Mesenchymal stem cell (in vitro differentiated cells and primary cell): ENCODE data around the gene ZNF740.
"Not testable (repeated sequence)": the region's sequence is repeated elsewhere in the genome, so short reads cannot be mapped to it uniquely, and the experiment has no call there.

ENCODE experiments used
- DNase-seq: peaks from one replicate; pipeline ENCODE4 v3.0.0-alpha.2; 2013
- H2AFZ ChIP-seq: one replicate; pipeline ENCODE4 v1.6.1; 2013; ENCODE audit warnings: low read depth, mild to moderate bottlenecking, control low read depth, inconsistent platforms, low read length, moderate library complexity
- H2AK5ac ChIP-seq: 2 replicates; pipeline ENCODE4 v1.6.1; 2013; ENCODE audit warnings: low read length, moderate library complexity, mild to moderate bottlenecking, inconsistent platforms; ENCODE audit not compliant: severe bottlenecking
- H2BK120ac ChIP-seq: one replicate; pipeline ENCODE4 v1.6.1; 2013; ENCODE audit warnings: low read depth, mild to moderate bottlenecking, inconsistent platforms, low read length, moderate library complexity
- H2BK12ac ChIP-seq, 2 experiments: one replicate each; pipeline ENCODE4 v1.6.1; 2013; ENCODE audit warnings: inconsistent platforms in 2 of 2, low read length in 2 of 2, mild to moderate bottlenecking in 2 of 2, moderate library complexity in 2 of 2, control low read depth in 1 of 2
- H2BK15ac ChIP-seq: one replicate; pipeline ENCODE4 v1.6.1; 2013; ENCODE audit warnings: mild to moderate bottlenecking, low read depth, inconsistent platforms; ENCODE audit not compliant: poor library complexity, severe bottlenecking
- H2BK5ac ChIP-seq: 2 replicates; pipeline ENCODE4 v1.6.1; 2013; ENCODE audit warnings: low read depth, mild to moderate bottlenecking, low read length, control low read depth, inconsistent platforms; ENCODE audit not compliant: poor library complexity, severe bottlenecking
- H3K14ac ChIP-seq, 2 experiments: one replicate each; pipeline ENCODE4 v1.6.1; 2013; ENCODE audit warnings: inconsistent platforms in 2 of 2, low read length in 2 of 2, control low read depth in 1 of 2, mild to moderate bottlenecking in 1 of 2, moderate library complexity in 1 of 2
- H3K18ac ChIP-seq, 2 experiments: one replicate each; pipeline ENCODE4 v1.6.1; 2013; ENCODE audit warnings: inconsistent platforms in 2 of 2, low read length in 2 of 2, control low read depth in 1 of 2, low read depth in 1 of 2, mild to moderate bottlenecking in 1 of 2
- H3K23ac ChIP-seq, 2 experiments: one replicate each; pipeline ENCODE4 v1.6.1; 2013; ENCODE audit warnings: inconsistent platforms in 2 of 2, low read length in 2 of 2, mild to moderate bottlenecking in 2 of 2, moderate library complexity in 2 of 2, control low read depth in 1 of 2
- H3K27ac ChIP-seq: 2 replicates; pipeline ENCODE4 v1.5.1; 2013; ENCODE audit warnings: mild to moderate bottlenecking, moderate library complexity, low read length, control low read depth, inconsistent platforms; ENCODE audit not compliant: poor library complexity, severe bottlenecking
- H3K27me3 ChIP-seq, 2 experiments: 2 replicates each; pipeline versions ENCODE4 v1.6.1 to v1.7.0; 2013; ENCODE audit warnings: low read length in 2 of 2, mild to moderate bottlenecking in 2 of 2, moderate library complexity in 2 of 2, control low read depth in 1 of 2, inconsistent platforms in 1 of 2; ENCODE audit not compliant: control insufficient read depth in 1 of 2, insufficient read depth in 1 of 2
- H3K36me3 ChIP-seq, 2 experiments: 2 replicates each; pipeline versions ENCODE4 v1.6.1 to v1.7.0; 2013; ENCODE audit warnings: low read length in 2 of 2, control low read depth in 1 of 2, inconsistent platforms in 1 of 2, low read depth in 1 of 2, mild to moderate bottlenecking in 1 of 2; ENCODE audit not compliant: insufficient read depth in 2 of 2, control insufficient read depth in 1 of 2
- H3K4ac ChIP-seq, 2 experiments: one replicate each; pipeline ENCODE4 v1.6.1; 2013; ENCODE audit warnings: inconsistent platforms in 2 of 2, low read length in 2 of 2, mild to moderate bottlenecking in 2 of 2, moderate library complexity in 2 of 2, control low read depth in 1 of 2, low read depth in 1 of 2
- H3K4me1 ChIP-seq: 2 replicates; pipeline ENCODE4 v1.6.1; 2013; ENCODE audit warnings: low read depth, low read length, control low read depth; ENCODE audit not compliant: control insufficient read depth, insufficient read depth
- H3K4me2 ChIP-seq: 2 replicates; pipeline ENCODE4 v1.6.1; 2013; ENCODE audit warnings: low read length, mild to moderate bottlenecking, inconsistent platforms; ENCODE audit not compliant: poor library complexity, severe bottlenecking
- H3K4me3 ChIP-seq, 2 experiments: 2 replicates each; pipeline versions ENCODE4 v1.5.1 to v1.7.0; 2013; ENCODE audit warnings: low read length in 2 of 2, mild to moderate bottlenecking in 2 of 2, control low read depth in 1 of 2, low read depth in 1 of 2; ENCODE audit not compliant: insufficient read depth in 1 of 2
- H3K79me1 ChIP-seq: replicated peaks from 2 replicates; pipeline ENCODE4 v1.6.1; 2013; ENCODE audit warnings: mild to moderate bottlenecking, control low read depth, low read length, inconsistent platforms; ENCODE audit not compliant: poor library complexity, severe bottlenecking
- H3K9ac ChIP-seq: 2 replicates; pipeline ENCODE4 v1.7.0; 2013; ENCODE audit warnings: mild to moderate bottlenecking, low read length, moderate library complexity
- H3K9me3 ChIP-seq: 2 replicates; pipeline ENCODE4 v1.7.0; 2013; ENCODE audit warnings: mild to moderate bottlenecking, low read length; ENCODE audit not compliant: control insufficient read depth
- H4K8ac ChIP-seq: one replicate; pipeline ENCODE4 v1.6.1; 2013; ENCODE audit warnings: inconsistent platforms, mild to moderate bottlenecking, low read length, moderate library complexity
- H4K91ac ChIP-seq: one replicate; pipeline ENCODE4 v1.6.1; 2013; ENCODE audit warnings: mild to moderate bottlenecking, low read length, inconsistent platforms
- WGBS: methylation state at CpG from one replicate; pipeline ENCODE4 v1.1.7; 2013; ENCODE audit warnings: mixed read lengths; 5-methylcytosine and 5-hydroxymethylcytosine counted together

Gene ZNF740

GRCh38 chr12:53173085-53173715 is 7.3 kb upstream of the ZNF740 start:
- no peak overlapping the region for H2AFZ ChIP-seq
- 91% methylated on average over 9 of the region's 10 CpGs for WGBS
- H3K79me1 ChIP-seq: peaks cover 2% of the 10 kb centered on the region

DNA sequence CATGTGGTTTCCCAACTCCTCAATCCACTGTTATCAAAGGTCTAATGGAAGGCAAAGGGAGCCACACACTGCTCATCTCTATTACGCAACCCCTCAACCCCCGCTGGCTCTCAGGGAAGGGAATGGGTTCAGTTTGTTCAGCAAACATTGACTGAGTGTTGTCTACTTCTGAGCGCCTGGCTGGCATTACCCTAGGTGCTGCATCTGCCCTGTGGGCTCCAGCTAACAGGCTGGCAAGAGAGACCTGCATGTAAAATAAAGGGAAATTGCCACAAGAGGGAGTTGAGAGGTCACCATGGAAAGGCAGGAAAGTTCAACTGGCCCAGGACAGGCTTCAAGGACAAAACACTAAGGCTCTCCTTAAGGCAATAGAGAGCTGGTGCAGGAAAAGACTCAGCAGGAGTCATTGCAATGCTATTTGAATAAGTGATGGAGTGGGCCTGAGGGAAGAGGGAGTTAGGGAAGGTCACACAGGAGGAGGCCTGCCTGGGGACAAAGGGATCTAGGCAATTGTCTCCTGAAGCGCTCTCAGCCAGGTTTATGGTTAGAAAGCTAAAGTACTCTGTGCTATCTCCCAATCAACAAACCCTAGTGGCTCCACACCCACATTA is 5.5 kb upstream of the ZNF740 start:
- no peak overlapping the region for H4K8ac ChIP-seq
- no peak overlapping the region for H2BK5ac ChIP-seq
- H3K4me1 ChIP-seq: peaks cover 18% of the 10 kb centered on the region
- H2BK12ac ChIP-seq: no peak overlapping the region
- no peak overlapping the region for H2BK15ac ChIP-seq
- H3K79me1 ChIP-seq: peaks cover 7% of the 10 kb centered on the region
- peak overlapping the region; percentile 5 for H3K9ac ChIP-seq
- H3K4me3 ChIP-seq: peak overlapping the region in 1 of 2 experiments; percentile 4
- no peaks in the 10 kb centered on the region for H3K9me3 ChIP-seq
- peaks cover 11 to 21% of the 10 kb centered on the region in 2 experiments for H3K36me3 ChIP-seq
- H2BK120ac ChIP-seq: no peak overlapping the region
- 59% methylated on average over 4 of the region's 4 CpGs for WGBS
- H2AK5ac ChIP-seq: no peak overlapping the region
- H3K23ac ChIP-seq: no peak overlapping the region
- no peaks in the 10 kb centered on the region for H3K27me3 ChIP-seq
- no peak overlapping the region for H2AFZ ChIP-seq
- peak; percentile 51 for DNase-seq
- no peak overlapping the region for H4K91ac ChIP-seq
- no peak overlapping the region for H3K4ac ChIP-seq
- H3K14ac ChIP-seq: no peak overlapping the region
- no peak overlapping the region for H3K4me2 ChIP-seq
- H3K18ac ChIP-seq: peak overlapping the region in 1 of 2 experiments; percentile 40
- peak overlapping the region; percentile 4 for H3K27ac ChIP-seq

More at GRCh38 chr12:53173085-53173715, 7.3 kb upstream of the ZNF740 start:
- Histone ChIP-seq H2AK5ac (no peak overlapping the region), H3K4me1 (peaks cover 16% of the 10 kb centered on the region), H3K4me3 (no peak overlapping the region), H4K91ac (no peak overlapping the region), H3K9ac (peak overlapping the region; percentile 53), H3K4ac (peak overlapping the region in 1 of 2 experiments; percentile 64), H3K23ac (no peak overlapping the region), H3K18ac (no peak overlapping the region), H3K14ac (no peak overlapping the region), H3K9me3 (no peaks in the 10 kb centered on the region), H3K4me2 (no peak overlapping the region), H2BK5ac (no peak overlapping the region), H2BK120ac (no peak overlapping the region), H3K27ac (no peak overlapping the region), H3K36me3 (peaks cover 18 to 27% of the 10 kb centered on the region in 2 experiments), H2BK15ac (peak overlapping the region; percentile 9), H4K8ac (no peak overlapping the region), H2BK12ac (no peak overlapping the region), H3K27me3 (no peaks in the 10 kb centered on the region)
- DNase-seq: no peak

GRCh38 chr12:53176750-53177149 is 3.8 kb upstream of the ZNF740 start:
- WGBS: 95% methylated on average over 2 of the region's 3 CpGs
- H3K4ac ChIP-seq: no peak overlapping the region
- H3K4me3 ChIP-seq: no peak overlapping the region
- no peaks in the 10 kb centered on the region for H3K9me3 ChIP-seq
- H3K4me2 ChIP-seq: no peak overlapping the region
- H2BK12ac ChIP-seq: no peak overlapping the region
- H2BK15ac ChIP-seq: no peak overlapping the region
- no peaks in the 10 kb centered on the region for H3K27me3 ChIP-seq
- no peak overlapping the region for H2BK5ac ChIP-seq
- H3K36me3 ChIP-seq: peaks cover 2 to 7% of the 10 kb centered on the region in 2 experiments
- no peak overlapping the region for H2BK120ac ChIP-seq
- H2AK5ac ChIP-seq: no peak overlapping the region
- peaks cover 13% of the 10 kb centered on the region for H3K4me1 ChIP-seq
- H2AFZ ChIP-seq: no peak overlapping the region
- H4K8ac ChIP-seq: no peak overlapping the region
- no peak overlapping the region for H3K9ac ChIP-seq
- no peak overlapping the region for H3K23ac ChIP-seq
- H4K91ac ChIP-seq: no peak overlapping the region
- H3K18ac ChIP-seq: no peak overlapping the region
- no peak overlapping the region for H3K14ac ChIP-seq
- no peak for DNase-seq
- H3K79me1 ChIP-seq: peaks cover 7% of the 10 kb centered on the region
- H3K27ac ChIP-seq: no peak overlapping the region

DNA sequence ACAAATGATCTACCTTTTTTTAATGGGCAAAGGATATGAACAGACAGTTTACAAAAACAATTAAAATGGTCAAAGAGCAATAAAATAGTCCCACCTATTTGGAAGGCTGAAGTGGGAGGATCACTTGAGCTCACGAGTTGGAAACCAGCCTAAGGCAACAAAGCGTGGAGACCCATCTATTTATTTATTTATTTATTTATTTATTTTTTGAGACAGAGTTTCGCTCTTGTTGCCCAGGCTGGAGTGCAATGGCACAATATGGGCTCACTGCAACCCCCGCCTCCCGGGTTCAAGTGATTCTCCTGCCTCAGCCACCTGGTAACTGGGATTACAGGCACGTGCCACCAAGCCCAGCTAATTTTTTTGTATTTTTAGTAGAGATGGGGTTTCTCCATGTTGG is 3.1 kb upstream of the ZNF740 start:
- WGBS: 95% methylated on average over 4 of the region's 6 CpGs
- H3K18ac ChIP-seq: not testable (repeated sequence)

More for the DNA sequence above, 3.1 kb upstream of the ZNF740 start:
- not testable (repeated sequence) for H3K23ac ChIP-seq, H3K9me3 ChIP-seq, DNase-seq, H3K27me3 ChIP-seq, H3K9ac ChIP-seq, H3K4me3 ChIP-seq, H3K4ac ChIP-seq, H2AK5ac ChIP-seq, H2AFZ ChIP-seq, H2BK12ac ChIP-seq, H4K91ac ChIP-seq, H2BK15ac ChIP-seq, H3K14ac ChIP-seq, H4K8ac ChIP-seq, H2BK120ac ChIP-seq, H3K27ac ChIP-seq, H2BK5ac ChIP-seq, H3K4me2 ChIP-seq, H3K36me3 ChIP-seq
- Histone ChIP-seq H3K79me1 (peaks cover 11% of the 10 kb centered on the region), H3K4me1 (peaks cover 13% of the 10 kb centered on the region)
